HepG2 (cell line): ENCODE results near the gene SYNGR2. TPM values are rescaled to one million over a fixed set of nuclear protein-coding genes. Genes with fewer than 3 reads are reported as not detected.

Experiments
- CC2D1A ChIP-seq: sonication (generic); formaldehyde crosslinking; IDR thresholded peaks from 2 replicates; pipeline ENCODE4 v1.8.1; 2023; ENCODE audit warnings: mild to moderate bottlenecking, missing genetic modification reagents
- ELF3 ChIP-seq: IDR thresholded peaks from 2 replicates; pipeline ENCODE4 v1.6.1; 2016; ENCODE audit warnings: missing genetic modification reagents, missing compliant biosample characterization
- FUBP1 ChIP-seq: sonication (generic); formaldehyde crosslinking; IDR thresholded peaks from 2 replicates; pipeline ENCODE4 v1.5.1; 2020; ENCODE audit warnings: missing genetic modification reagents, mild to moderate bottlenecking, borderline replicate concordance
- IKZF5 ChIP-seq: IDR thresholded peaks from 2 replicates; pipeline ENCODE4 v1.6.1; 2018; ENCODE audit warnings: missing genetic modification reagents, mild to moderate bottlenecking, missing compliant biosample characterization
- POGZ ChIP-seq: sonication (generic); formaldehyde crosslinking; IDR thresholded peaks from 2 replicates; pipeline ENCODE4 v1.4.0; 2020; ENCODE audit warnings: mild to moderate bottlenecking, missing genetic modification reagents
- TFDP2 ChIP-seq: sonication (generic); formaldehyde crosslinking; IDR thresholded peaks from 2 replicates; pipeline ENCODE4 v1.4.0; 2020; ENCODE audit warnings: missing genetic modification reagents
- ZNF20 ChIP-seq: sonication (generic); formaldehyde crosslinking; IDR thresholded peaks from 2 replicates; pipeline ENCODE4 v1.4.0; 2020; ENCODE audit warnings: mild to moderate bottlenecking, moderate library complexity, missing genetic modification reagents
- ZNF234 ChIP-seq: sonication (generic); formaldehyde crosslinking; conservative IDR thresholded peaks from 2 replicates; pipeline ENCODE4 v1.5.1; 2020; ENCODE audit warnings: mild to moderate bottlenecking, missing genetic modification reagents
- ZNF562 ChIP-seq: sonication (generic); formaldehyde crosslinking; IDR thresholded peaks from 2 replicates; pipeline ENCODE4 v1.8.0; 2022; ENCODE audit warnings: missing genetic modification reagents, borderline replicate concordance
- ZNF615 ChIP-seq: sonication (generic); formaldehyde crosslinking; IDR thresholded peaks from 2 replicates; pipeline ENCODE4 v1.5.0; 2020; ENCODE audit warnings: mild to moderate bottlenecking, missing genetic modification reagents, borderline replicate concordance
- ZNF770 ChIP-seq: sonication (generic); formaldehyde crosslinking; IDR thresholded peaks from 2 replicates; pipeline ENCODE4 v1.5.0; 2020; ENCODE audit warnings: mild to moderate bottlenecking, missing genetic modification reagents
- polyA plus RNA-seq, 8 experiments: library from polyadenylated mRNA; depleted of rRNA in 3 of 8; stranded (reverse) in 7 of 8; unstranded in 1 of 8; fragments of >200 nt; fragmentation: Illumina TruSeq in 4 of 8; extraction: Trizol in 4 of 8; gene quantifications; 2 replicates each; pipeline versions ENCODE4 v1.2.1 to v1.2.3, GENCODE V29; 2011 to 2016; ENCODE audit warnings: low read depth in 4 of 8, missing spikeins in 1 of 8, mixed read lengths in 1 of 8; ENCODE audit not compliant: insufficient read depth in 1 of 8
- total RNA-seq, 5 experiments: library from RNA; depleted of rRNA; stranded (reverse); fragments of >200 nt; fragmentation: Illumina TruSeq; extraction: Trizol; gene quantifications; 2 replicates each; pipeline ENCODE4 v1.2.3, GENCODE V29; 2016; ENCODE audit warnings: low read depth in 1 of 5
- TF ChIP-seq, protein P1 (sequence below): IDR thresholded peaks from 2 replicates; pipeline ENCODE4 v1.4.0; 2020; ENCODE audit warnings: mild to moderate bottlenecking, missing genetic modification reagents
- TF ChIP-seq, protein P2 (sequence below): sonication (generic); formaldehyde crosslinking; IDR thresholded peaks from 2 replicates; pipeline ENCODE4 v1.8.1; 2022; ENCODE audit warnings: low read depth, mild to moderate bottlenecking, missing genetic modification reagents
- TF ChIP-seq, protein P3 (sequence below): IDR thresholded peaks from 2 replicates; pipeline ENCODE4 v1.6.1; 2016; ENCODE audit warnings: low read depth, borderline replicate concordance

The SYNGR2 gene
- total and polyA plus RNA-seq, 2 of the 13 experiments (the other 11 are each of a cell fraction or from before 2014, with no cell fraction given) = 46.7 to 170 TPM

GRCh38 chr17:78127239-78127887, 41.0 kb upstream of the SYNGR2 start (continued):
- TF ChIP-seq, protein P1, sequence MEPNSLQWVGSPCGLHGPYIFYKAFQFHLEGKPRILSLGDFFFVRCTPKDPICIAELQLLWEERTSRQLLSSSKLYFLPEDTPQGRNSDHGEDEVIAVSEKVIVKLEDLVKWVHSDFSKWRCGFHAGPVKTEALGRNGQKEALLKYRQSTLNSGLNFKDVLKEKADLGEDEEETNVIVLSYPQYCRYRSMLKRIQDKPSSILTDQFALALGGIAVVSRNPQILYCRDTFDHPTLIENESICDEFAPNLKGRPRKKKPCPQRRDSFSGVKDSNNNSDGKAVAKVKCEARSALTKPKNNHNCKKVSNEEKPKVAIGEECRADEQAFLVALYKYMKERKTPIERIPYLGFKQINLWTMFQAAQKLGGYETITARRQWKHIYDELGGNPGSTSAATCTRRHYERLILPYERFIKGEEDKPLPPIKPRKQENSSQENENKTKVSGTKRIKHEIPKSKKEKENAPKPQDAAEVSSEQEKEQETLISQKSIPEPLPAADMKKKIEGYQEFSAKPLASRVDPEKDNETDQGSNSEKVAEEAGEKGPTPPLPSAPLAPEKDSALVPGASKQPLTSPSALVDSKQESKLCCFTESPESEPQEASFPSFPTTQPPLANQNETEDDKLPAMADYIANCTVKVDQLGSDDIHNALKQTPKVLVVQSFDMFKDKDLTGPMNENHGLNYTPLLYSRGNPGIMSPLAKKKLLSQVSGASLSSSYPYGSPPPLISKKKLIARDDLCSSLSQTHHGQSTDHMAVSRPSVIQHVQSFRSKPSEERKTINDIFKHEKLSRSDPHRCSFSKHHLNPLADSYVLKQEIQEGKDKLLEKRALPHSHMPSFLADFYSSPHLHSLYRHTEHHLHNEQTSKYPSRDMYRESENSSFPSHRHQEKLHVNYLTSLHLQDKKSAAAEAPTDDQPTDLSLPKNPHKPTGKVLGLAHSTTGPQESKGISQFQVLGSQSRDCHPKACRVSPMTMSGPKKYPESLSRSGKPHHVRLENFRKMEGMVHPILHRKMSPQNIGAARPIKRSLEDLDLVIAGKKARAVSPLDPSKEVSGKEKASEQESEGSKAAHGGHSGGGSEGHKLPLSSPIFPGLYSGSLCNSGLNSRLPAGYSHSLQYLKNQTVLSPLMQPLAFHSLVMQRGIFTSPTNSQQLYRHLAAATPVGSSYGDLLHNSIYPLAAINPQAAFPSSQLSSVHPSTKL (CRISPR knock-in tag) = peak; percentile 66
- TF ChIP-seq CC2D1A (0 out of 2 replicates have a peak, but pooled peaks have one; percentile 86), ZNF615 (CRISPR knock-in tag) (no peak; the same call in 1 of the 2 replicates), POGZ (CRISPR knock-in tag) (0 out of 2 replicates have a peak, but pooled peaks have one; percentile 14), TFDP2 (CRISPR knock-in tag) (peak; percentile 71), ZNF234 (CRISPR knock-in tag) (no peak), ZNF770 (CRISPR knock-in tag) (peak; percentile 32; the same call in 1 of the 2 replicates), ELF3 (CRISPR knock-in tag) (peak; percentile 98), IKZF5 (CRISPR knock-in tag) (peak; percentile 62), ZNF20 (CRISPR knock-in tag) (no peak), ZNF562 (CRISPR knock-in tag) (no peak), FUBP1 (no peak)
- TF ChIP-seq, protein P2, sequence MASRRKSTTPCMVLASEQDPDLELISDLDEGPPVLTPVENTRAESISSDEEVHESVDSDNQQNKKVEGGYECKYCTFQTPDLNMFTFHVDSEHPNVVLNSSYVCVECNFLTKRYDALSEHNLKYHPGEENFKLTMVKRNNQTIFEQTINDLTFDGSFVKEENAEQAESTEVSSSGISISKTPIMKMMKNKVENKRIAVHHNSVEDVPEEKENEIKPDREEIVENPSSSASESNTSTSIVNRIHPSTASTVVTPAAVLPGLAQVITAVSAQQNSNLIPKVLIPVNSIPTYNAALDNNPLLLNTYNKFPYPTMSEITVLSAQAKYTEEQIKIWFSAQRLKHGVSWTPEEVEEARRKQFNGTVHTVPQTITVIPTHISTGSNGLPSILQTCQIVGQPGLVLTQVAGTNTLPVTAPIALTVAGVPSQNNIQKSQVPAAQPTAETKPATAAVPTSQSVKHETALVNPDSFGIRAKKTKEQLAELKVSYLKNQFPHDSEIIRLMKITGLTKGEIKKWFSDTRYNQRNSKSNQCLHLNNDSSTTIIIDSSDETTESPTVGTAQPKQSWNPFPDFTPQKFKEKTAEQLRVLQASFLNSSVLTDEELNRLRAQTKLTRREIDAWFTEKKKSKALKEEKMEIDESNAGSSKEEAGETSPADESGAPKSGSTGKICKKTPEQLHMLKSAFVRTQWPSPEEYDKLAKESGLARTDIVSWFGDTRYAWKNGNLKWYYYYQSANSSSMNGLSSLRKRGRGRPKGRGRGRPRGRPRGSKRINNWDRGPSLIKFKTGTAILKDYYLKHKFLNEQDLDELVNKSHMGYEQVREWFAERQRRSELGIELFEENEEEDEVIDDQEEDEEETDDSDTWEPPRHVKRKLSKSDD (CRISPR knock-in tag) = no peak
- TF ChIP-seq, protein P3, sequence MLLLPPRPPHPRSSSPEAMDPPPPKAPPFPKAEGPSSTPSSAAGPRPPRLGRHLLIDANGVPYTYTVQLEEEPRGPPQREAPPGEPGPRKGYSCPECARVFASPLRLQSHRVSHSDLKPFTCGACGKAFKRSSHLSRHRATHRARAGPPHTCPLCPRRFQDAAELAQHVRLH = peak; percentile 74; the same call in 1 of the 2 replicates
